Lower leg skin (tissue), 3 donors: Measurements from ENCODE around the gene TTC21A.

ENCODE experiments used
- POLR2A ChIP-seq, 2 donors: fragments of 450-650 bp; IDR thresholded peaks; one replicate each; pipeline ENCODE4 v1.6.1; 2016 to 2017; ENCODE audit warnings: antibody characterized with exemption in 2 of 2, mild to moderate bottlenecking in 1 of 2, moderate library complexity in 1 of 2
- TF ChIP-seq, protein P1 (sequence below), 3 donors: fragments of 450-650 bp; IDR thresholded peaks; one replicate each; pipeline ENCODE4 v1.5.1; 2016; ENCODE audit warnings: antibody characterized with exemption in 3 of 3, mild to moderate bottlenecking in 3 of 3, moderate library complexity in 2 of 3

DNA sequence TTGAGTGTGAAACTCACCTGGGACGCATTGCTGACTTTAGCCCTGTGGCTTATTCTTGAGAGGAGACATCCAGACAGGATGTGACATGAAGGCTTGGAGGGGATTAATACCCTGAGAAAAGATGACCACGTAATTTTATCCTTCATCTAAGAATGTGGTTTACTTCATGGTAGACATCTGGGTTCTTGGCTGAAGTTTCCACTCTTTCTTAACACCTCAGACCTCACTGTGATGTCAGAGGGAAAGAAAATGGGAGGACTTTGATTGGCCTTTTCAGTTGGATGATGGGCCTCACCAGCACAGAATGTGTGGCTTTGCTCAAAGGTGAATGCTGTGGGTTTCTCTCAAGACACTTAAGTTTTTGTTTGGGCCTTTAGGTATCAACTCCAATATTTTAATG is 16.6 kb upstream of the TTC21A start:
- TF ChIP-seq, protein P1, sequence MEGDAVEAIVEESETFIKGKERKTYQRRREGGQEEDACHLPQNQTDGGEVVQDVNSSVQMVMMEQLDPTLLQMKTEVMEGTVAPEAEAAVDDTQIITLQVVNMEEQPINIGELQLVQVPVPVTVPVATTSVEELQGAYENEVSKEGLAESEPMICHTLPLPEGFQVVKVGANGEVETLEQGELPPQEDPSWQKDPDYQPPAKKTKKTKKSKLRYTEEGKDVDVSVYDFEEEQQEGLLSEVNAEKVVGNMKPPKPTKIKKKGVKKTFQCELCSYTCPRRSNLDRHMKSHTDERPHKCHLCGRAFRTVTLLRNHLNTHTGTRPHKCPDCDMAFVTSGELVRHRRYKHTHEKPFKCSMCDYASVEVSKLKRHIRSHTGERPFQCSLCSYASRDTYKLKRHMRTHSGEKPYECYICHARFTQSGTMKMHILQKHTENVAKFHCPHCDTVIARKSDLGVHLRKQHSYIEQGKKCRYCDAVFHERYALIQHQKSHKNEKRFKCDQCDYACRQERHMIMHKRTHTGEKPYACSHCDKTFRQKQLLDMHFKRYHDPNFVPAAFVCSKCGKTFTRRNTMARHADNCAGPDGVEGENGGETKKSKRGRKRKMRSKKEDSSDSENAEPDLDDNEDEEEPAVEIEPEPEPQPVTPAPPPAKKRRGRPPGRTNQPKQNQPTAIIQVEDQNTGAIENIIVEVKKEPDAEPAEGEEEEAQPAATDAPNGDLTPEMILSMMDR (IDR thresholded peaks at IDR 0.05): no peak
- TF ChIP-seq POLR2A (IDR thresholded peaks at IDR 0.05): no peak
